Measurements from ENCODE around the gene HTR1D.

The HTR1D gene

GRCh38 chr1:23150125-23150524 is 67.2 kb downstream of the HTR1D start:
- no peak for DNase-seq (ENCODE audit: low read depth)

- DNase-seq (ENCODE audit: low read depth), result no peak
Measured at GRCh38 chr1:23149114-23149513, 68.2 kb downstream of the HTR1D start.

GRCh38 chr1:23148084-23148483 is 69.2 kb downstream of the HTR1D start:
- no peak for DNase-seq (ENCODE audit: low read depth)
